Neuronal stem cell (in vitro differentiated cells): ENCODE results near the gene ZNF444.

ENCODE experiments used
- DNase-seq: peaks from one replicate; pipeline ENCODE4 v3.0.0-alpha.2; 2013; ENCODE audit warnings: low spot score
- H2AFZ ChIP-seq: one replicate; pipeline ENCODE4 v1.6.1; 2013; ENCODE audit warnings: mild to moderate bottlenecking, low read length, inconsistent platforms
- H2AK5ac ChIP-seq: 2 replicates; pipeline ENCODE4 v1.6.1; 2013; ENCODE audit warnings: low read depth, mild to moderate bottlenecking, inconsistent platforms, low read length, moderate library complexity, mixed read lengths
- H2BK120ac ChIP-seq: 2 replicates; pipeline ENCODE4 v1.6.1; 2013; ENCODE audit warnings: low read depth, mild to moderate bottlenecking, inconsistent platforms, low read length, moderate library complexity, mixed read lengths
- H2BK12ac ChIP-seq: one replicate; pipeline ENCODE4 v1.6.1; 2013; ENCODE audit warnings: low read length, inconsistent platforms
- H2BK15ac ChIP-seq: 2 replicates; pipeline ENCODE4 v1.6.1; 2013; ENCODE audit warnings: mild to moderate bottlenecking, low read length, inconsistent platforms, mixed read lengths
- H2BK5ac ChIP-seq: one replicate; pipeline ENCODE4 v1.6.1; 2013; ENCODE audit warnings: inconsistent platforms, mild to moderate bottlenecking, low read length, moderate library complexity
- H3K14ac ChIP-seq: one replicate; pipeline ENCODE4 v1.6.1; 2013; ENCODE audit warnings: low read length, inconsistent platforms
- H3K18ac ChIP-seq: 2 replicates; pipeline ENCODE4 v1.6.1; 2013; ENCODE audit warnings: low read length, inconsistent platforms
- H3K23ac ChIP-seq: 2 replicates; pipeline ENCODE4 v1.6.1; 2013; ENCODE audit warnings: low read depth, mild to moderate bottlenecking, mixed read lengths, low read length, inconsistent platforms; ENCODE audit not compliant: poor library complexity
- H3K27ac ChIP-seq: replicated peaks from 3 replicates; pipeline ENCODE4 v1.5.1; 2013; ENCODE audit warnings: low read length, inconsistent platforms
- H3K27me3 ChIP-seq, 3 experiments: 2 replicates each; pipeline ENCODE4 v1.6.1; 2013; ENCODE audit warnings: low read length in 3 of 3, mild to moderate bottlenecking in 2 of 3, inconsistent platforms in 1 of 3, low read depth in 1 of 3, mixed read lengths in 1 of 3, moderate library complexity in 1 of 3; ENCODE audit not compliant: control insufficient read depth in 3 of 3, insufficient read depth in 3 of 3
- H3K36me3 ChIP-seq, 2 donors: replicated peaks in 1 of 2; 2 replicates each; pipeline ENCODE4 v1.6.1; 2013; ENCODE audit warnings: low read length in 2 of 2; ENCODE audit not compliant: control insufficient read depth in 2 of 2, insufficient read depth in 2 of 2
- H3K4ac ChIP-seq: 2 replicates; pipeline ENCODE4 v1.6.1; 2013; ENCODE audit warnings: inconsistent platforms, mild to moderate bottlenecking, low read length, moderate library complexity
- H3K4me1 ChIP-seq, 2 donors: 1 replicate in 1 of 2; 2 replicates in 1 of 2; pipeline ENCODE4 v1.6.1; 2013; ENCODE audit warnings: low read length in 2 of 2, low read depth in 1 of 2; ENCODE audit not compliant: control insufficient read depth in 2 of 2, insufficient read depth in 1 of 2
- H3K4me2 ChIP-seq: one replicate; pipeline ENCODE4 v1.6.1; 2013; ENCODE audit warnings: mild to moderate bottlenecking, low read length, inconsistent platforms; ENCODE audit not compliant: insufficient read depth, poor library complexity, severe bottlenecking
- H3K4me3 ChIP-seq, 2 donors: 2 replicates each; pipeline ENCODE4 v1.5.1; 2013; ENCODE audit warnings: low read length in 2 of 2, mild to moderate bottlenecking in 2 of 2, inconsistent platforms in 1 of 2, moderate library complexity in 1 of 2
- H3K79me1 ChIP-seq: one replicate; pipeline ENCODE4 v1.6.1; 2013; ENCODE audit warnings: low read depth, mild to moderate bottlenecking, inconsistent platforms, low read length, moderate library complexity
- H3K9ac ChIP-seq: one replicate; pipeline ENCODE4 v1.6.1; 2013; ENCODE audit warnings: mild to moderate bottlenecking, low read depth, low read length, inconsistent platforms; ENCODE audit not compliant: poor library complexity
- H3K9me3 ChIP-seq, 2 donors: replicated peaks in 1 of 2; 2 replicates each; pipeline versions ENCODE3 to v1.6.1; 2013; ENCODE audit warnings: low read length in 2 of 2, mild to moderate bottlenecking in 2 of 2, inconsistent platforms in 1 of 2, low read depth in 1 of 2, mixed read lengths in 1 of 2, moderate library complexity in 1 of 2; ENCODE audit not compliant: control insufficient read depth in 2 of 2, insufficient read depth in 1 of 2
- H4K8ac ChIP-seq: one replicate; pipeline ENCODE4 v1.6.1; 2013; ENCODE audit warnings: low read depth, mild to moderate bottlenecking, inconsistent platforms, low read length, moderate library complexity
- H4K91ac ChIP-seq: one replicate; pipeline ENCODE4 v1.6.1; 2013; ENCODE audit warnings: low read length, low read depth, mild to moderate bottlenecking, inconsistent platforms; ENCODE audit not compliant: poor library complexity
- WGBS, 2 donors: extraction: QIAGEN DNeasy Blood & Tissue Kit; methylation state at CpG; one replicate each; pipeline ENCODE4 v1.1.7; 2013; ENCODE audit warnings: missing lambda C conversion rate in 2 of 2, mixed read lengths in 1 of 2; ENCODE audit not compliant: insufficient read length in 2 of 2, insufficient replicate concordance in 1 of 2; ENCODE audit errors: extremely low coverage in 2 of 2; 5-methylcytosine and 5-hydroxymethylcytosine counted together

ZNF444 gene

GRCh38 chr19:56094449-56094848, 46.6 kb upstream of the ZNF444 start:
- H2AFZ ChIP-seq: no peak overlapping the region
- H3K9me3 ChIP-seq: peaks cover 18 to 27% of the 10 kb centered on the region in 2 donors
- H3K9ac ChIP-seq: no peak overlapping the region
- no peak overlapping the region for H3K23ac ChIP-seq
- no peak overlapping the region for H2BK120ac ChIP-seq
- H2BK5ac ChIP-seq: no peak overlapping the region
- no peak for DNase-seq
- no peak overlapping the region for H3K18ac ChIP-seq
- no peak overlapping the region for H3K4me2 ChIP-seq
- no peak overlapping the region for H4K8ac ChIP-seq
- no peak overlapping the region for H3K27ac ChIP-seq
- H3K79me1 ChIP-seq: peaks cover 24% of the 10 kb centered on the region
- peaks cover 28 to 84% of the 10 kb centered on the region in 2 donors for H3K36me3 ChIP-seq
- H2BK12ac ChIP-seq: no peak overlapping the region
- H3K14ac ChIP-seq: no peak overlapping the region
- H4K91ac ChIP-seq: no peak overlapping the region
- no peak overlapping the region for H3K4ac ChIP-seq
- H3K4me3 ChIP-seq: no peak overlapping the region
- H3K27me3 ChIP-seq: no peaks in the 10 kb centered on the region
- H2BK15ac ChIP-seq: no peak overlapping the region
- H3K4me1 ChIP-seq: no peaks in the 10 kb centered on the region
- H2AK5ac ChIP-seq: no peak overlapping the region
- WGBS, 2 donors: no CpG with 5 or more reads among the region's 9 CpGs

GRCh38 chr19:56096665-56097064, 44.4 kb upstream of the ZNF444 start:
- Histone ChIP-seq H3K18ac (no peak overlapping the region), H3K36me3 (peaks cover 33 to 86% of the 10 kb centered on the region in 2 donors), H2BK5ac (no peak overlapping the region), H3K27ac (no peak overlapping the region), H3K4ac (no peak overlapping the region), H3K4me1 (no peaks in the 10 kb centered on the region), H3K4me3 (no peak overlapping the region), H3K4me2 (no peak overlapping the region), H4K91ac (no peak overlapping the region), H3K79me1 (peaks cover 34% of the 10 kb centered on the region), H2AK5ac (no peak overlapping the region), H4K8ac (no peak overlapping the region), H2AFZ (no peak overlapping the region), H3K14ac (no peak overlapping the region), H2BK15ac (no peak overlapping the region), H3K9ac (no peak overlapping the region), H3K23ac (peak overlapping the region; percentile 65), H3K27me3 (no peaks in the 10 kb centered on the region), H2BK120ac (no peak overlapping the region), H2BK12ac (no peak overlapping the region), H3K9me3 (peaks cover 18 to 33% of the 10 kb centered on the region in 2 donors)
- DNase-seq: no peak
- WGBS, 2 donors: no CpG with 5 or more reads among the region's 13 CpGs

GRCh38 chr19:56097306-56097705, 43.8 kb upstream of the ZNF444 start:
- Histone ChIP-seq H3K27me3 (no peaks in the 10 kb centered on the region), H3K4ac (no peak overlapping the region), H3K27ac (no peak overlapping the region), H3K9me3 (peaks cover 18 to 33% of the 10 kb centered on the region in 2 donors), H3K79me1 (peaks cover 38% of the 10 kb centered on the region), H3K4me1 (no peaks in the 10 kb centered on the region), H2AFZ (no peak overlapping the region), H3K9ac (peak overlapping the region; percentile 79), H3K18ac (peak overlapping the region; percentile 31), H2BK15ac (no peak overlapping the region), H3K36me3 (peaks cover 39 to 88% of the 10 kb centered on the region in 2 donors), H3K23ac (peak overlapping the region; percentile 47), H4K8ac (no peak overlapping the region), H3K14ac (no peak overlapping the region), H2BK12ac (no peak overlapping the region), H3K4me3 (no peak overlapping the region), H2BK120ac (no peak overlapping the region), H2AK5ac (no peak overlapping the region), H4K91ac (no peak overlapping the region), H2BK5ac (no peak overlapping the region), H3K4me2 (no peak overlapping the region)
- WGBS, 2 donors: no CpG with 5 or more reads among the region's 23 CpGs
- no peak for DNase-seq

GRCh38 chr19:56097776-56098175, 43.3 kb upstream of the ZNF444 start:
- Histone ChIP-seq H3K14ac (no peak overlapping the region), H3K4me2 (no peak overlapping the region), H2BK5ac (no peak overlapping the region), H2BK120ac (no peak overlapping the region), H3K4ac (no peak overlapping the region), H3K9ac (no peak overlapping the region), H3K4me3 (no peak overlapping the region), H4K8ac (no peak overlapping the region), H2AK5ac (no peak overlapping the region), H4K91ac (no peak overlapping the region), H3K27me3 (no peaks in the 10 kb centered on the region), H3K9me3 (peaks cover 14 to 28% of the 10 kb centered on the region in 2 donors), H2BK15ac (no peak overlapping the region), H3K79me1 (peaks cover 39% of the 10 kb centered on the region), H3K23ac (no peak overlapping the region), H3K18ac (peak overlapping the region; percentile 48), H3K36me3 (peaks cover 36 to 88% of the 10 kb centered on the region in 2 donors), H2BK12ac (no peak overlapping the region), H3K27ac (no peak overlapping the region), H2AFZ (no peak overlapping the region), H3K4me1 (no peaks in the 10 kb centered on the region)
- no peak for DNase-seq
- no CpG with 5 or more reads among the region's 7 CpGs for WGBS, 2 donors
